GM23248 (cell line): Measurements from ENCODE around the gene SEMA4D.

Experiments
- EZH2 ChIP-seq: fragments of 200-600 bp; sonication (generic); IDR thresholded peaks from 2 replicates; pipeline ENCODE4 v1.6.1; 2018; ENCODE audit warnings: antibody characterized with exemption, mild to moderate bottlenecking; ENCODE audit not compliant: insufficient read depth, poor library complexity, severe bottlenecking
- EZH2phosphoT487 ChIP-seq: fragments of 200-600 bp; sonication (generic); IDR thresholded peaks from 2 replicates; pipeline ENCODE4 v1.6.1; 2018; ENCODE audit warnings: antibody characterized with exemption, moderate library complexity, mild to moderate bottlenecking, low read depth; ENCODE audit not compliant: insufficient read depth

DNA sequence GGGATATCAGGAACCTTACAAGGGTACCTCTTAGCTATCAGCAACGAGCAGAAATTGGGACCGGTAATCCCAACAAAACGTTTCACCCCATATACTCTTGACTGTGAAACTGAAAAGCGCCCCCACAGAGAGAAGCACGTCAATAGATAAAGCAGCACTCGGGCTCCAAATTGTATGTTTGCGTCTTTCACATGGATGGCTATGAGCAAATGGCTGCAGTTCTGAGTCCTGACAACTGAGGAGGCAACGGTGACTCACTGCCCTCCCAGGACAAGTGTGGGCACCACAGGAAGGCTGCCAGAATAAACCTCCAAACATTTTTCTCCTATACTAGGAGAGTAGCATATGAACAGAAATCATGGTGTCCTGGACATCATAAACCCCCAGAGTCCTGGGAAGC lies 36.6 kb downstream of the SEMA4D start:
- no peak for TF ChIP-seq EZH2phosphoT487
- TF ChIP-seq EZH2, result no peak
